Stomach (tissue), 4 donors: ENCODE results near the gene DNAI1.

Experiments
- EP300 ChIP-seq: sonication (generic); formaldehyde crosslinking; IDR thresholded peaks from one replicate; pipeline ENCODE4 v1.6.1; 2017; ENCODE audit warnings: antibody characterized with exemption
- POLR2A ChIP-seq, 4 donors: fragments of 450-650 bp; IDR thresholded peaks; one replicate each; pipeline ENCODE4 v1.6.1; 2016; ENCODE audit warnings: antibody characterized with exemption in 4 of 4, control low read depth in 2 of 4, mild to moderate bottlenecking in 1 of 4, moderate library complexity in 1 of 4
- POLR2AphosphoS5 ChIP-seq, 3 donors: sonication (generic); formaldehyde crosslinking; IDR thresholded peaks; one replicate each; pipeline ENCODE4 v1.6.1; 2016; ENCODE audit warnings: antibody characterized with exemption in 3 of 3
- TF ChIP-seq, protein P1 (sequence below), 7 experiments: fragments of 450-650 bp in 4 of 7; fragments of 200-600 bp in 3 of 7; sonication (generic) in 3 of 7; IDR thresholded peaks; one replicate each; pipeline ENCODE4 v1.5.1; 2016 to 2019; ENCODE audit warnings: antibody characterized with exemption in 7 of 7, control low read depth in 2 of 7, mild to moderate bottlenecking in 1 of 7

DNA sequence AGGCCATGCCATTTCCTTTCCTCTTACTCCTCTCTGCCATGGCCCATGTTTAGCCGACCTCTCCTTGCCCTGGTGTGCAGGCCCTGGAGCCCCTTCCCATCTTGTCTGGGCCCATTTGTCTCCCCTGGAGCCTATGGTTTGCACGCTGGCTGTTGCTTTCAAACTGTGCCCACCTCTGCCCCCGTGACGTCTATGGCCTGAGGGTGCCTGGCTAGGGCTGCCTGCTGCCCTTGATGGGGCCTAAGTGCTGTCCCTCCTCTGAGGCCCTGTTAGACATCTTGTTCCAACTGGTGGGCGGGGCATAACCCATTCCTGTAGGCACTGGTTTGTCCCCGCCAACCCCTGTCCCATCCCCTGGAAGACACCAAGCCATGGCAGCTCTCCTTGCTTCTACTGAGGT is 86.9 kb downstream of the DNAI1 start:
- TF ChIP-seq, protein P1, sequence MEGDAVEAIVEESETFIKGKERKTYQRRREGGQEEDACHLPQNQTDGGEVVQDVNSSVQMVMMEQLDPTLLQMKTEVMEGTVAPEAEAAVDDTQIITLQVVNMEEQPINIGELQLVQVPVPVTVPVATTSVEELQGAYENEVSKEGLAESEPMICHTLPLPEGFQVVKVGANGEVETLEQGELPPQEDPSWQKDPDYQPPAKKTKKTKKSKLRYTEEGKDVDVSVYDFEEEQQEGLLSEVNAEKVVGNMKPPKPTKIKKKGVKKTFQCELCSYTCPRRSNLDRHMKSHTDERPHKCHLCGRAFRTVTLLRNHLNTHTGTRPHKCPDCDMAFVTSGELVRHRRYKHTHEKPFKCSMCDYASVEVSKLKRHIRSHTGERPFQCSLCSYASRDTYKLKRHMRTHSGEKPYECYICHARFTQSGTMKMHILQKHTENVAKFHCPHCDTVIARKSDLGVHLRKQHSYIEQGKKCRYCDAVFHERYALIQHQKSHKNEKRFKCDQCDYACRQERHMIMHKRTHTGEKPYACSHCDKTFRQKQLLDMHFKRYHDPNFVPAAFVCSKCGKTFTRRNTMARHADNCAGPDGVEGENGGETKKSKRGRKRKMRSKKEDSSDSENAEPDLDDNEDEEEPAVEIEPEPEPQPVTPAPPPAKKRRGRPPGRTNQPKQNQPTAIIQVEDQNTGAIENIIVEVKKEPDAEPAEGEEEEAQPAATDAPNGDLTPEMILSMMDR (IDR thresholded peaks at IDR 0.05): no peak
- no peak for TF ChIP-seq POLR2A (IDR thresholded peaks at IDR 0.05)
- TF ChIP-seq POLR2AphosphoS5 (IDR thresholded peaks at IDR 0.05): no peak
- no peak for TF ChIP-seq EP300
